Measurements from ENCODE around the gene PSMB11. TPM values are rescaled to one million over a fixed set of nuclear protein-coding genes. Genes with fewer than 3 reads are reported as not detected.

Gene PSMB11
- total and polyA plus RNA-seq, 10 of the 15 experiments (the other 5 are each of a cell fraction or from before 2014, with no cell fraction given), result not detected

DNA sequence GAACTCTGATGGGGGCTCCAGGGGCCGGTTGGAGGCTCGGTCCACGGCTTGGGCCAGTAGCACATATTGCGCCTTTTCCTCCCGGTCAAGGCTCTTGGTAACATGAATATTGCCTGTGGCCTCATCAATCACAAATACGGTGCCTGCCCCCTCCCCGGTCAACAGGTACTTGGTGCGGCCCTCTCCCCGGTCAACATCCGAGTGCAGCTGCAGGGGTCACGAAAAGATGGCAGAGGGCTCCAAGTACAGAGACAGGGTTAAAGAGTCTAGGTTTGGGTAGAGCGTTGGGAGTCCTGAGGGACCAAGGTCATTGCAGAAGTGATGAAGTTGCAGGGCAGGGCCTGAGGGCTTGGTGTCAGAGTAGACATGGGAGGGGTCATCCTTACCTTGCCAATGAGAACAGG lies 13.1 kb downstream of the PSMB11 start:
- Histone ChIP-seq H3K27me3 (replicated peaks in 1 of 2; ENCODE audit: control insufficient read depth in 2 of 2, insufficient read depth in 2 of 2, low read length in 1 of 2) (no peaks in the 10 kb centered on the region), H3K27ac (ENCODE audit: control insufficient read depth, insufficient read depth) (no peak overlapping the region), H3K4me3 (no peak overlapping the region), H3K4me2 (ENCODE audit: control insufficient read depth, insufficient read depth) (no peak overlapping the region), H3K36me3 (ENCODE audit: control insufficient read depth in 2 of 2, insufficient read depth in 2 of 2, low read length in 1 of 2) (peaks cover 5 to 7% of the 10 kb centered on the region in 2 experiments; a peak in 3 of 4 replicates), H3K4me1 (ENCODE audit: control insufficient read depth, insufficient read depth, low read length) (peaks cover 12% of the 10 kb centered on the region), H3K79me2 (ENCODE audit: control insufficient read depth, insufficient read depth, low read length) (no peaks in the 10 kb centered on the region), H3K9ac (ENCODE audit: control insufficient read depth, insufficient read depth, low read length) (no peak overlapping the region), H2AFZ (ENCODE audit: control insufficient read depth, low read depth, low read length) (no peak overlapping the region), H3K9me3 (replicated peaks; ENCODE audit: control insufficient read depth, insufficient read depth, low read length) (no peaks in the 10 kb centered on the region), H4K20me1 (ENCODE audit: control insufficient read depth, insufficient read depth) (no peaks in the 10 kb centered on the region)
- RAD21 ChIA-PET (ENCODE audit: unreplicated experiment), result interaction anchor here (0.9 to 10.8 kb wide), 9 partner anchors 13 to 216 kb away, joined by 3 to 224 read pairs (median 6); partner anchors contain the start of genes AJUBA and PRMT5
- in situ Hi-C loops (cut with MboI), result no loop called here
- intact Hi-C loops (cut with micrococcal nuclease; ENCODE audit: unreplicated experiment), result loop anchor here (5.0 kb wide), 2 partner anchors 83 to 483 kb away; no protein-coding TSS in a partner anchor
- CTCF ChIA-PET, result interaction anchor here (0.6 to 18.3 kb wide), 15 partner anchors 13 to 485 kb away, joined by 3 to 853 read pairs (median 5); partner anchors contain the start of genes AJUBA, HAUS4 and PRMT5
- no peak for TF ChIP-seq MTA3 (IDR thresholded peaks at IDR 0.05; ENCODE audit: borderline replicate concordance, low read length)
- TF ChIP-seq, protein P1, sequence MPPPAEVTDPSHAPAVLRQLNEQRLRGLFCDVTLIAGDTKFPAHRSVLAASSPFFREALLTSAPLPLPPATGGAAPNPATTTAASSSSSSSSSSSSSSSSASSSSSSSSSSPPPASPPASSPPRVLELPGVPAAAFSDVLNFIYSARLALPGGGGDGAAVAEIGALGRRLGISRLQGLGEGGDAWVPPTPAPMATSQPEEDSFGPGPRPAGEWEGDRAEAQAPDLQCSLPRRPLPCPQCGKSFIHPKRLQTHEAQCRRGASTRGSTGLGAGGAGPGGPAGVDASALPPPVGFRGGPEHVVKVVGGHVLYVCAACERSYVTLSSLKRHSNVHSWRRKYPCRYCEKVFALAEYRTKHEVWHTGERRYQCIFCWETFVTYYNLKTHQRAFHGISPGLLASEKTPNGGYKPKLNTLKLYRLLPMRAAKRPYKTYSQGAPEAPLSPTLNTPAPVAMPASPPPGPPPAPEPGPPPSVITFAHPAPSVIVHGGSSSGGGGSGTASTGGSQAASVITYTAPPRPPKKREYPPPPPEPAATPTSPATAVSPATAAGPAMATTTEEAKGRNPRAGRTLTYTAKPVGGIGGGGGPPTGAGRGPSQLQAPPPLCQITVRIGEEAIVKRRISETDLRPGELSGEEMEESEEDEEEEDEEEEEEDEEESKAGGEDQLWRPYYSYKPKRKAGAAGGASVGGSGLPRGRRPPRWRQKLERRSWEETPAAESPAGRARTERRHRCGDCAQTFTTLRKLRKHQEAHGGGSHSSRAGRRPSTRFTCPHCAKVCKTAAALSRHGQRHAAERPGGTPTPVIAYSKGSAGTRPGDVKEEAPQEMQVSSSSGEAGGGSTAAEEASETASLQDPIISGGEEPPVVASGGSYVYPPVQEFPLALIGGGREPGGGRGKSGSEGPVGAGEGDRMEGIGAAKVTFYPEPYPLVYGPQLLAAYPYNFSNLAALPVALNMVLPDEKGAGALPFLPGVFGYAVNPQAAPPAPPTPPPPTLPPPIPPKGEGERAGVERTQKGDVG (CRISPR knock-in tag; IDR thresholded peaks at IDR 0.05), result no peak
- TF ChIP-seq, protein P2, sequence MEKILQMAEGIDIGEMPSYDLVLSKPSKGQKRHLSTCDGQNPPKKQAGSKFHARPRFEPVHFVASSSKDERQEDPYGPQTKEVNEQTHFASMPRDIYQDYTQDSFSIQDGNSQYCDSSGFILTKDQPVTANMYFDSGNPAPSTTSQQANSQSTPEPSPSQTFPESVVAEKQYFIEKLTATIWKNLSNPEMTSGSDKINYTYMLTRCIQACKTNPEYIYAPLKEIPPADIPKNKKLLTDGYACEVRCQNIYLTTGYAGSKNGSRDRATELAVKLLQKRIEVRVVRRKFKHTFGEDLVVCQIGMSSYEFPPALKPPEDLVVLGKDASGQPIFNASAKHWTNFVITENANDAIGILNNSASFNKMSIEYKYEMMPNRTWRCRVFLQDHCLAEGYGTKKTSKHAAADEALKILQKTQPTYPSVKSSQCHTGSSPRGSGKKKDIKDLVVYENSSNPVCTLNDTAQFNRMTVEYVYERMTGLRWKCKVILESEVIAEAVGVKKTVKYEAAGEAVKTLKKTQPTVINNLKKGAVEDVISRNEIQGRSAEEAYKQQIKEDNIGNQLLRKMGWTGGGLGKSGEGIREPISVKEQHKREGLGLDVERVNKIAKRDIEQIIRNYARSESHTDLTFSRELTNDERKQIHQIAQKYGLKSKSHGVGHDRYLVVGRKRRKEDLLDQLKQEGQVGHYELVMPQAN (conservative IDR thresholded peaks at IDR 0.05), result no peak
- no peak for TF ChIP-seq RBBP5 (conservative IDR thresholded peaks at IDR 0.05)
- TF ChIP-seq TCF12 (IDR thresholded peaks at IDR 0.05; ENCODE audit: low read depth, low read length), result no peak
- TF ChIP-seq RFX5 (IDR thresholded peaks at IDR 0.05; ENCODE audit: low read depth, low read length), result no peak
- no peak for TF ChIP-seq PAX8 (IDR thresholded peaks at IDR 0.05)
- TF ChIP-seq EZH2 (IDR thresholded peaks at IDR 0.05; ENCODE audit: borderline replicate concordance, control insufficient read depth, low read depth, low read length), result no peak
- TF ChIP-seq, protein P3, sequence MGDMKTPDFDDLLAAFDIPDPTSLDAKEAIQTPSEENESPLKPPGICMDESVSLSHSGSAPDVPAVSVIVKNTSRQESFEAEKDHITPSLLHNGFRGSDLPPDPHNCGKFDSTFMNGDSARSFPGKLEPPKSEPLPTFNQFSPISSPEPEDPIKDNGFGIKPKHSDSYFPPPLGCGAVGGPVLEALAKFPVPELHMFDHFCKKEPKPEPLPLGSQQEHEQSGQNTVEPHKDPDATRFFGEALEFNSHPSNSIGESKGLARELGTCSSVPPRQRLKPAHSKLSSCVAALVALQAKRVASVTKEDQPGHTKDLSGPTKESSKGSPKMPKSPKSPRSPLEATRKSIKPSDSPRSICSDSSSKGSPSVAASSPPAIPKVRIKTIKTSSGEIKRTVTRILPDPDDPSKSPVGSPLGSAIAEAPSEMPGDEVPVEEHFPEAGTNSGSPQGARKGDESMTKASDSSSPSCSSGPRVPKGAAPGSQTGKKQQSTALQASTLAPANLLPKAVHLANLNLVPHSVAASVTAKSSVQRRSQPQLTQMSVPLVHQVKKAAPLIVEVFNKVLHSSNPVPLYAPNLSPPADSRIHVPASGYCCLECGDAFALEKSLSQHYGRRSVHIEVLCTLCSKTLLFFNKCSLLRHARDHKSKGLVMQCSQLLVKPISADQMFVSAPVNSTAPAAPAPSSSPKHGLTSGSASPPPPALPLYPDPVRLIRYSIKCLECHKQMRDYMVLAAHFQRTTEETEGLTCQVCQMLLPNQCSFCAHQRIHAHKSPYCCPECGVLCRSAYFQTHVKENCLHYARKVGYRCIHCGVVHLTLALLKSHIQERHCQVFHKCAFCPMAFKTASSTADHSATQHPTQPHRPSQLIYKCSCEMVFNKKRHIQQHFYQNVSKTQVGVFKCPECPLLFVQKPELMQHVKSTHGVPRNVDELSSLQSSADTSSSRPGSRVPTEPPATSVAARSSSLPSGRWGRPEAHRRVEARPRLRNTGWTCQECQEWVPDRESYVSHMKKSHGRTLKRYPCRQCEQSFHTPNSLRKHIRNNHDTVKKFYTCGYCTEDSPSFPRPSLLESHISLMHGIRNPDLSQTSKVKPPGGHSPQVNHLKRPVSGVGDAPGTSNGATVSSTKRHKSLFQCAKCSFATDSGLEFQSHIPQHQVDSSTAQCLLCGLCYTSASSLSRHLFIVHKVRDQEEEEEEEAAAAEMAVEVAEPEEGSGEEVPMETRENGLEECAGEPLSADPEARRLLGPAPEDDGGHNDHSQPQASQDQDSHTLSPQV (IDR thresholded peaks at IDR 0.05), result no peak
- TF ChIP-seq POLR2AphosphoS2 (IDR thresholded peaks at IDR 0.05; ENCODE audit: low read depth, low read length), result no peak
- no peak for TF ChIP-seq CBFB (IDR thresholded peaks at IDR 0.05; ENCODE audit: low read depth)
- TF ChIP-seq SP1 (IDR thresholded peaks at IDR 0.05; ENCODE audit: low read depth, low read length), result no peak
- FAIRE-seq (no peak), DNase-seq (ENCODE audit: low read depth, low spot score) (no peak), ATAC-seq (no peak)
- POLR2A ChIA-PET, result interaction anchor here (0.8 to 1.4 kb wide), 2 partner anchors 70 to 79 kb away, joined by 3 to 9 read pairs; no protein-coding TSS in a partner anchor
- no TSS peak for BruUV-seq (replicated peaks)
- SMC1A ChIA-PET (ENCODE audit: uncharacterized antibody, unreplicated experiment), result interaction anchor here (0.6 to 8.7 kb wide), 7 partner anchors 15 to 1611 kb away, joined by 3 to 156 read pairs (median 3); partner anchors contain the start of gene PRMT5
- WGBS (ENCODE audit: insufficient coverage, insufficient replicate concordance, low lambda C conversion rate, missing lambda C conversion rate), result 90% methylated on average over 12 of the region's 12 CpGs
